ENCODE data around the gene ARHGAP32. TPM values are rescaled to one million over a fixed set of nuclear protein-coding genes. Genes with fewer than 3 reads are reported as not detected.

Gene ARHGAP32
- total and polyA plus RNA-seq, 2 experiments from 2014 or later: 9.9 to 17.3 TPM

- Histone ChIP-seq H3K79me2 (no peaks in the 10 kb centered on the region), H3K4me3 (no peak overlapping the region), H3K27ac (no peak overlapping the region), H2AFZ (no peak overlapping the region), H3K36me3 (replicated peaks; ENCODE audit: insufficient read depth, low read depth) (no peaks in the 10 kb centered on the region), H3K4me2 (no peak overlapping the region), H3K27me3 (no peaks in the 10 kb centered on the region), H3K9me2 (replicated peaks; ENCODE audit: insufficient read depth) (no peaks in the 10 kb centered on the region), H3K4me1 (ENCODE audit: insufficient read depth) (no peaks in the 10 kb centered on the region), H4K20me1 (ENCODE audit: insufficient read depth, poor library complexity, severe bottlenecking) (no peaks in the 10 kb centered on the region), H3K9me3 (ENCODE audit: low read depth) (no peaks in the 10 kb centered on the region)
- no peak for TF ChIP-seq EZH2phosphoT487 (IDR thresholded peaks at IDR 0.05; ENCODE audit: low read depth, severe bottlenecking, unreplicated experiment)
- no peak for TF ChIP-seq EZH2 (IDR thresholded peaks at IDR 0.05; ENCODE audit: borderline replicate concordance)
- no peak for TF ChIP-seq CTCF (IDR thresholded peaks at IDR 0.05; ENCODE audit: poor library complexity)
- WGBS (ENCODE audit: low lambda C conversion rate, missing lambda C conversion rate): 77% methylated on average over 7 of the region's 7 CpGs
- no peak for DNase-seq (ENCODE audit: low spot score)
Observed at GRCh38 chr11:129061492-129062230, 130.5 kb downstream of the ARHGAP32 start.

GRCh38 chr11:129056916-129057315 is 135.2 kb downstream of the ARHGAP32 start:
- H3K4me1 ChIP-seq (ENCODE audit: insufficient read depth): no peaks in the 10 kb centered on the region
- H2AFZ ChIP-seq: no peak overlapping the region
- H3K4me3 ChIP-seq: no peak overlapping the region
- H3K9me2 ChIP-seq (replicated peaks; ENCODE audit: insufficient read depth): no peaks in the 10 kb centered on the region
- H3K4me2 ChIP-seq: no peak overlapping the region
- H3K27me3 ChIP-seq: no peaks in the 10 kb centered on the region
- H3K36me3 ChIP-seq (replicated peaks; ENCODE audit: insufficient read depth, low read depth): no peaks in the 10 kb centered on the region
- no peak for DNase-seq (ENCODE audit: low spot score)
- H3K27ac ChIP-seq: no peak overlapping the region
- 92% methylated on average over 11 of the region's 11 CpGs for WGBS (ENCODE audit: low lambda C conversion rate, missing lambda C conversion rate)
- H3K9me3 ChIP-seq (ENCODE audit: low read depth): no peaks in the 10 kb centered on the region
- H3K79me2 ChIP-seq: no peaks in the 10 kb centered on the region
- no peaks in the 10 kb centered on the region for H4K20me1 ChIP-seq (ENCODE audit: insufficient read depth, poor library complexity, severe bottlenecking)
- no peak for TF ChIP-seq CTCF (IDR thresholded peaks at IDR 0.05; ENCODE audit: poor library complexity)
- no peak for TF ChIP-seq EZH2 (IDR thresholded peaks at IDR 0.05; ENCODE audit: borderline replicate concordance)
- no peak for TF ChIP-seq EZH2phosphoT487 (IDR thresholded peaks at IDR 0.05; ENCODE audit: low read depth, severe bottlenecking, unreplicated experiment)

GRCh38 chr11:129055196-129055595 is 136.9 kb downstream of the ARHGAP32 start:
- Histone ChIP-seq H3K9me2 (replicated peaks; ENCODE audit: insufficient read depth) (no peaks in the 10 kb centered on the region), H3K4me1 (ENCODE audit: insufficient read depth) (no peaks in the 10 kb centered on the region), H3K79me2 (no peaks in the 10 kb centered on the region), H3K4me3 (no peak overlapping the region), H4K20me1 (ENCODE audit: insufficient read depth, poor library complexity, severe bottlenecking) (no peaks in the 10 kb centered on the region), H3K4me2 (no peak overlapping the region), H3K9me3 (ENCODE audit: low read depth) (no peaks in the 10 kb centered on the region), H3K27me3 (no peaks in the 10 kb centered on the region), H2AFZ (no peak overlapping the region), H3K36me3 (replicated peaks; ENCODE audit: insufficient read depth, low read depth) (no peaks in the 10 kb centered on the region), H3K27ac (no peak overlapping the region)
- no peak for TF ChIP-seq EZH2 (IDR thresholded peaks at IDR 0.05; ENCODE audit: borderline replicate concordance)
- TF ChIP-seq CTCF (IDR thresholded peaks at IDR 0.05; ENCODE audit: poor library complexity): no peak
- TF ChIP-seq EZH2phosphoT487 (IDR thresholded peaks at IDR 0.05; ENCODE audit: low read depth, severe bottlenecking, unreplicated experiment): no peak
- no peak for DNase-seq (ENCODE audit: low spot score)

Measured in hepatocyte (in vitro differentiated cells).